ENCODE measurements around the gene TCEA2. TPM values are rescaled to one million over a fixed set of nuclear protein-coding genes. Genes with fewer than 3 reads are reported as not detected.

The TCEA2 gene
- polyA plus RNA-seq, 3 donors: 15.7 to 24.3 (median 16.0) TPM

- H3K4me3 ChIP-seq (replicated peaks in 1 of 3; ENCODE audit: low read depth in 2 of 3, low read length in 3 of 3): no peak overlapping the region
- WGBS (ENCODE audit: insufficient coverage): 33% methylated on average over 77 of the region's 101 CpGs
- peaks cover 0 to 3% of the 10 kb centered on the region in 2 donors for H3K36me3 Mint-ChIP-seq
- H3K27ac ChIP-seq (ENCODE audit: low read depth in 1 of 2, low read length in 2 of 2): no peak overlapping the region
- no peak for DNase-seq
- peaks cover 3% of the 10 kb centered on the region for H3K4me1 Mint-ChIP-seq
- H2AFZ ChIP-seq (ENCODE audit: insufficient read depth, low read depth, low read length, poor library complexity, severe bottlenecking): no peak overlapping the region
- no peak overlapping the region for H3K9ac ChIP-seq (ENCODE audit: insufficient read depth, low read length, poor library complexity, severe bottlenecking)
- H3K79me2 ChIP-seq (ENCODE audit: insufficient read depth, low read length): no peaks in the 10 kb centered on the region
- H3K4me3 Mint-ChIP-seq: peak overlapping the region in 1 of 2 donors; percentile 51
- H4K20me1 ChIP-seq (ENCODE audit: insufficient read depth, low read length): no peaks in the 10 kb centered on the region
- TF ChIP-seq, protein P1, sequence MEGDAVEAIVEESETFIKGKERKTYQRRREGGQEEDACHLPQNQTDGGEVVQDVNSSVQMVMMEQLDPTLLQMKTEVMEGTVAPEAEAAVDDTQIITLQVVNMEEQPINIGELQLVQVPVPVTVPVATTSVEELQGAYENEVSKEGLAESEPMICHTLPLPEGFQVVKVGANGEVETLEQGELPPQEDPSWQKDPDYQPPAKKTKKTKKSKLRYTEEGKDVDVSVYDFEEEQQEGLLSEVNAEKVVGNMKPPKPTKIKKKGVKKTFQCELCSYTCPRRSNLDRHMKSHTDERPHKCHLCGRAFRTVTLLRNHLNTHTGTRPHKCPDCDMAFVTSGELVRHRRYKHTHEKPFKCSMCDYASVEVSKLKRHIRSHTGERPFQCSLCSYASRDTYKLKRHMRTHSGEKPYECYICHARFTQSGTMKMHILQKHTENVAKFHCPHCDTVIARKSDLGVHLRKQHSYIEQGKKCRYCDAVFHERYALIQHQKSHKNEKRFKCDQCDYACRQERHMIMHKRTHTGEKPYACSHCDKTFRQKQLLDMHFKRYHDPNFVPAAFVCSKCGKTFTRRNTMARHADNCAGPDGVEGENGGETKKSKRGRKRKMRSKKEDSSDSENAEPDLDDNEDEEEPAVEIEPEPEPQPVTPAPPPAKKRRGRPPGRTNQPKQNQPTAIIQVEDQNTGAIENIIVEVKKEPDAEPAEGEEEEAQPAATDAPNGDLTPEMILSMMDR (IDR thresholded peaks at IDR 0.05): no peak
- peaks cover 17 to 57% of the 10 kb centered on the region in 2 donors for H3K27me3 ChIP-seq (ENCODE audit: control insufficient read depth in 2 of 2, insufficient read depth in 2 of 2, low read length in 2 of 2)
- no peak overlapping the region for H3K4me2 ChIP-seq (replicated peaks; ENCODE audit: extremely low read depth, low read length, poor library complexity, severe bottlenecking)
- no peak overlapping the region for H3K27ac Mint-ChIP-seq
- H3K4me1 ChIP-seq (ENCODE audit: control insufficient read depth in 1 of 2, insufficient read depth in 2 of 2, low read length in 2 of 2): peaks cover 0 to 7% of the 10 kb centered on the region in 2 donors
- H3K27me3 Mint-ChIP-seq (ENCODE audit: low read depth in 3 of 3): peaks cover 59 to 81% (median 69%) of the 10 kb centered on the region in 3 donors
- no peaks in the 10 kb centered on the region for H3K36me3 ChIP-seq (replicated peaks in 1 of 2; ENCODE audit: control insufficient read depth in 1 of 2, insufficient read depth in 2 of 2, low read length in 2 of 2)
- H3K9me3 Mint-ChIP-seq: peaks cover 0 to 9% (median 1%) of the 10 kb centered on the region in 7 donors
- H3K9me3 ChIP-seq (replicated peaks in 1 of 2; ENCODE audit: control insufficient read depth in 1 of 2, insufficient read depth in 1 of 2, low read length in 2 of 2): peaks cover 0 to 14% of the 10 kb centered on the region in 2 donors
- intact Hi-C loops (cut with micrococcal nuclease): no loop called here
Measured at GRCh38 chr20:64048402-64049044, 14.5 kb upstream of the TCEA2 start.

DNA sequence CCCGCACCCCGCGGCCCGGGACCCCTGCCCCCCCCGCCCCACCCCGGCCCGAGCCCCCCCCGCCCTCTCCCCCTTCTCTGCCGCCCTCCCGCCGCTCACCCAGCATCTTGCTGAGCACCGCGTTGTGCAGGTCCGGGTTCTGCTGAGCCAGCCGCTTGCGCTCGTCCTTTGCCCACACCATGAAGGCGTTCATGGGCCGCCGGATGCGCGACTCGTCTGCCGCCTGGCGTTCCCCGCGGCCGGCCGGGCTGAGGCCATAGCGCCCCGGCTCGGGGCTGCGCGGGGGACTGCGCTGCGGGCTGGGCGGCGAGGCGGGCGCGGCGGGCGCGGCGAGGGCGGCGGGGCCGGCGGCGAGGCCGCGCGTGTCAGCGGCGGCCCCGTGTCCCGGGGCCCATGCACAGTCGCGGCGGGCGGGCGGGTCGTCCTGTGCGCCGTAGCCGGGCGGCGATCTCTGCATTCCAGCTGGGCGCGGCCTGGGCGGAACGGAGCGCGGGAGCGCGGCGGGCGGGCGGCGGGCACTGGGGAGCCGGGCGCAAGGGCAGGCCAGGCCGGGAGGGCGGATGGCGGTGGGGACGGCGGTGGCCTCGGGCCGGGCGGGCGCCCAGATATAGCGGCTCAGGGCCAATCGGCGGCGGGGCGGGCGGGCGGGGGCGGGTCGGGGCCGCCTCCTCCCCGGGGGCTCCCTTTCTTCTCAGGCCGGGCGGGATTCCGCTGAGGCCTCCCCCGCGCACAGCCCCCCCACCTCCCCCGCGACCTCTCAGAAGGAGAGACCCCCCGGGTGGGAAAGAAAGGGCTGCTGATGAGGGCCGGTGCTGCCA is 13.7 kb upstream of the TCEA2 start, which contains the start of gene SOX18:
Gene SOX18, minus strand, starts transcription at position 580 of the 818 bp plus-strand sequence. Its CDS starts 123 bp downstream, at position 457.
- under 1% methylated on average over 75 of the region's 111 CpGs for WGBS (ENCODE audit: insufficient coverage)
- DNase-seq: no peak
- Mint-ChIP-seq H3K4me1 (peaks cover 9% of the 10 kb centered on the region), H3K36me3 (peaks cover 0 to 3% of the 10 kb centered on the region in 2 donors), H3K4me3 (peak within 1 kb of the TSS in 1 of 2 donors; percentile 65), H3K27ac (no peak within 1 kb of the TSS), H3K9me3 (peaks cover 0 to 12% (median 1%) of the 10 kb centered on the region in 7 donors), H3K27me3 (ENCODE audit: low read depth in 3 of 3) (peaks cover 62 to 86% (median 69%) of the 10 kb centered on the region in 3 donors)
- Histone ChIP-seq H2AFZ (ENCODE audit: insufficient read depth, low read depth, low read length, poor library complexity, severe bottlenecking) (no peak within 1 kb of the TSS), H3K4me2 (replicated peaks; ENCODE audit: extremely low read depth, low read length, poor library complexity, severe bottlenecking) (peak within 1 kb of the TSS; percentile 7), H3K36me3 (replicated peaks in 1 of 2; ENCODE audit: control insufficient read depth in 1 of 2, insufficient read depth in 2 of 2, low read length in 2 of 2) (no peaks in the 10 kb centered on the region), H3K9me3 (replicated peaks in 1 of 2; ENCODE audit: control insufficient read depth in 1 of 2, insufficient read depth in 1 of 2, low read length in 2 of 2) (peaks cover 0 to 14% of the 10 kb centered on the region in 2 donors), H3K27ac (ENCODE audit: low read depth in 1 of 2, low read length in 2 of 2) (no peak within 1 kb of the TSS), H4K20me1 (ENCODE audit: insufficient read depth, low read length) (no peaks in the 10 kb centered on the region), H3K4me3 (replicated peaks in 1 of 3; ENCODE audit: low read depth in 2 of 3, low read length in 3 of 3) (no peak within 1 kb of the TSS), H3K9ac (ENCODE audit: insufficient read depth, low read length, poor library complexity, severe bottlenecking) (no peak within 1 kb of the TSS), H3K4me1 (ENCODE audit: control insufficient read depth in 1 of 2, insufficient read depth in 2 of 2, low read length in 2 of 2) (peaks cover 6 to 12% of the 10 kb centered on the region in 2 donors), H3K79me2 (ENCODE audit: insufficient read depth, low read length) (no peaks in the 10 kb centered on the region), H3K27me3 (ENCODE audit: control insufficient read depth in 2 of 2, insufficient read depth in 2 of 2, low read length in 2 of 2) (peaks cover 17 to 64% of the 10 kb centered on the region in 2 donors)
- TF ChIP-seq, protein P1 (IDR thresholded peaks at IDR 0.05): no peak
- intact Hi-C loops (cut with micrococcal nuclease): no loop called here

Data from CD14-positive monocyte (primary cell).